Stimulated activated naive CD8-positive, alpha-beta T cell treated with anti-CD3 and anti-CD28 coated beads, Interleukin-15, Interleukin-2, amounts not matched to agents 100 ng/mL and 50 ng/mL, for 24 hours (primary cell): Measurements from ENCODE around the gene THADA.

Experiments
- H3K27ac Mint-ChIP-seq: one replicate; pipeline ENCODE4 v1.8.0; 2021; ENCODE audit warnings: mild to moderate bottlenecking, mixed read lengths
- H3K27me3 Mint-ChIP-seq: one replicate; pipeline ENCODE4 v1.8.0; 2021; ENCODE audit warnings: mixed read lengths
- H3K36me3 Mint-ChIP-seq: one replicate; pipeline ENCODE4 v1.8.0; 2021; ENCODE audit warnings: low read depth, mixed read lengths
- H3K4me1 Mint-ChIP-seq: one replicate; pipeline ENCODE4 v1.8.0; 2021; ENCODE audit warnings: low read depth, mixed read lengths
- H3K4me3 Mint-ChIP-seq: one replicate; pipeline ENCODE4 v1.8.0; 2021; ENCODE audit warnings: mild to moderate bottlenecking, mixed read lengths
- H3K9me3 Mint-ChIP-seq: one replicate; pipeline ENCODE4 v1.8.0; 2021; ENCODE audit warnings: mixed read lengths

Gene THADA

DNA sequence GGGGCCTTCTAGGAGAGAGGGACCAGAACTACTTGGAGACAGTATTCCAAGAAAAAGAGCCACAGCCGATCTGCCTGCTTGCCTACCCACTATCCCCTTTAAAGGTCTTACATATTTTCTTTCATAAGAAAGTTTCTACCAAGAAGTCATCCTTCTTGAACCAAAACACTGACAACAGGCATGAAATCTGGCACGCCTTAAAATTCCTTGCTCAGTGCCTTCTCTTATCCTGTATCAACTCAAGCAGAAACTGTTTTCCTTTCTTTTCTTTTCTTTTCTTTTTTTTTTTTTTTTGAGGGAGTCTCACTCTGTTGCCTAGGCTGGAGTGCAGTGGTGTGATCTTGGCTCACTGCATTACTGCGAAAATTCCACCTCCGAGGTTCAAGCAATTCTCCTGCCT, 321.1 kb downstream of the THADA start:
- H3K4me1 Mint-ChIP-seq: peaks cover 22% of the 10 kb centered on the region
- no peak overlapping the region for H3K4me3 Mint-ChIP-seq
- no peak overlapping the region for H3K27ac Mint-ChIP-seq
- no peaks in the 10 kb centered on the region for H3K27me3 Mint-ChIP-seq
- no peaks in the 10 kb centered on the region for H3K9me3 Mint-ChIP-seq
- H3K36me3 Mint-ChIP-seq: peaks cover 38% of the 10 kb centered on the region

DNA sequence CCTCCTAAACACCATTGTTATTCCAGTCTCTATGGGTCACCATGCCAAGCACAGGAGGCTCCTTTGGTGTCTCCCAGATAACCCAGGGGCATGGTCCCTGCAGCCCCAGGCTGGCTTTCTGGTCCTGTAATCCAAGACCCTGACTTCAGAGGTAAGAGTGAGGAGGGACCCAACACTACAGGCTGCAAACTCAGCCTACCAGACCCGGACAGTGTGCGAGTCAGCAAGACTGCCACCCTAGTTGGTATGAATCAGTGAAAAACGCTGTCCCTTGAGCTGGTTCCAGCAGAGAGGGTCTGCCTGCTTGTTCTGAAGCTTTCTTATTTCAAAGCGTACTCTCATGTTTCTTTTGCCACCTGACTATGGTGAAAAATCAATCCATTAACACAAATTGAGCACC, 321.8 kb downstream of the THADA start:
- Mint-ChIP-seq H3K36me3 (peaks cover 34% of the 10 kb centered on the region), H3K9me3 (no peaks in the 10 kb centered on the region), H3K27me3 (no peaks in the 10 kb centered on the region), H3K27ac (peak overlapping the region; percentile 72), H3K4me1 (peaks cover 24% of the 10 kb centered on the region), H3K4me3 (no peak overlapping the region)

DNA sequence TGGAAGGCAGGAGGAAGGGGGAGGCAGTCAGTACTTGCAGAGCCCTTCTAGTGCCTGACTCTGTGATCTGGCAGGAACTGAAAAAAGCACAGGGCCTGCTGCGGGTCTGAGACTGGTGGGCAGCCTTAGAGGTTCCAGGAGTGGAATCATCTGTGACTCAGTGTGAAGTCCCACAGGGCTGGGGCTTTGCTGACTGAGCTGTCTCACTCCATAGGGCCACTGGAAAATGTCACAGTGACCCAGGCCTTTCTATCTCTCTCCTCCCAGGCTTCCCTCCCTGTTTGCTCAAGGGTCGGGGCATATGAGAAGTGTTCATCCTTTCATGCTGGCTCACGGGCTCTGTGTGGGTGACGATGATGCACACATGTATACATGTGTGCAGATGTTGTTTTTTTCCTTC, 322.3 kb downstream of the THADA start:
- Mint-ChIP-seq H3K36me3 (peaks cover 29% of the 10 kb centered on the region), H3K9me3 (no peaks in the 10 kb centered on the region), H3K4me3 (no peak overlapping the region), H3K27ac (peak overlapping the region; percentile 72), H3K4me1 (peaks cover 24% of the 10 kb centered on the region), H3K27me3 (no peaks in the 10 kb centered on the region)

DNA sequence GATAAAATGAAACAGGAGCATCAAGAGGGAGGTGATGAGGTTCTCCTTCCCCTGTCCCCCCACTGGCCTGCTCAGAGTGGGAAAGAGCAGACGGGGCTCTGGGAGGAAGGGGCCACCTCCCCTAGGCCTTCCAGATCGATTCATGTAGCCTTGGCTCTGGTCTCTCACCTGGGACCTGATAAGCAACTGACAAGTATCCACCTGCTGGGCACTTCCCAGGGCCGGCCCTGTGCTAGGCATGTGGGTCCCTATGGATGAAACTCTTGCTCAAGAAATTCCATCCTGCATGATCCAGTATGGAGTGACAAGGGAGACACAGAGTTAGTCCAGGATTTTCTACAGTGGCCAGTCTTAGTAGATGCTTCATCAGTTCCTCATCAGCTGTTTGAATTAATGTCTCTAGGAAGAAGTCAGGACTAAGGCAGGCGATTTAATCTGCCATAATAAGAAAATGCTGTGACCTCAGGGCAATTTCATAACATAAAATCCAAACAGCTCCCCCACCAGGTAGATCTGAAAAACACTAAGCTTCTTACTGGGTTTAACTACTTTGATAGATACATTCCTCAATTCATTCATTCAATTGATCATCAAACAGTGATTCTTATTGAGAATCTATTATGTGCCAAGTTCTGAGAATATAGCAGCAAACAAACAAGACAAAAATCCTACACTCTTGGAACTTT, 324.8 kb downstream of the THADA start:
- H3K27ac Mint-ChIP-seq: no peak overlapping the region
- H3K9me3 Mint-ChIP-seq: no peaks in the 10 kb centered on the region
- peaks cover 26% of the 10 kb centered on the region for H3K36me3 Mint-ChIP-seq
- H3K4me3 Mint-ChIP-seq: no peak overlapping the region
- peaks cover 24% of the 10 kb centered on the region for H3K4me1 Mint-ChIP-seq
- no peaks in the 10 kb centered on the region for H3K27me3 Mint-ChIP-seq

DNA sequence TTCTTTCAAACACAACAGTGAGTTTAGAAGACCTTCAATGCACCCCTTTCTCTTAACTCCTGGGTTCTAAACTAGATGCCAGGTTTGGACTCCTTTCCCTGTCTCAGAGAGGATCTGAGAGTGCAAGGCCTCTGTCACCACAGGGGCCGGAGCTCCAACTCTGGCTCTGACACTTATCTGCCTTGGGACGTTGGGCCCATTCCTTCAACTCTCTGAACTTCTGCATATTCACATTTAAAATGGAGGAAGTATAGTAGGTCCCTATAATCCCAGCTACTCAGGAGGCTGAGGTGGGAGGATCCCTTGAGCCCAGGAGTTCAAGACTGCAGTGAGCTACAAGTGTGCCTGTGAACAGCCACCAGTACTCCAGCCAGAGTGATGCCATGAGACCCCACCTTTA, 325.4 kb downstream of the THADA start:
- Mint-ChIP-seq H3K4me1 (peaks cover 24% of the 10 kb centered on the region), H3K9me3 (no peaks in the 10 kb centered on the region), H3K27ac (peak overlapping the region; percentile 63), H3K4me3 (no peak overlapping the region), H3K27me3 (no peaks in the 10 kb centered on the region), H3K36me3 (peaks cover 26% of the 10 kb centered on the region)

DNA sequence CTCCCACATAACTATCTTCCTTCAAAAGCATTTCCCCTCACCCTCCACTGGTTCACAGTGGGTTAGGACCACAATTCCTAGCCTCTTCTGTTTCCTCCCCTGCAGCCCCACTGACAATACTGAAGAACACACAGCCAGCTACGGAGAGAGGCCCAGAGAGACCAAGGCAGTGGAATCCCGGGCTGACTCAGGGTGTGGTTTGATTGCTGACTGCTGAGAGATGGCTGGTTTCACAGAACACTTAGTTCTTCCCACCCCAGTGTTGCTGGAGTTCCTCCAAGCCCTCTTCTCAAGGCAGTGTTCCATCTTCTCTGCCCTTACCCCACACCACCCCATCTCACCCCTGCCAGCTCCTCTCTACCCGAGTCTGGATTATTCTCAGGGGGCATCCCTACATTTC, 326.1 kb downstream of the THADA start:
- peaks cover 24% of the 10 kb centered on the region for H3K4me1 Mint-ChIP-seq
- H3K36me3 Mint-ChIP-seq: peaks cover 26% of the 10 kb centered on the region
- no peak overlapping the region for H3K4me3 Mint-ChIP-seq
- H3K9me3 Mint-ChIP-seq: no peaks in the 10 kb centered on the region
- H3K27ac Mint-ChIP-seq: peak overlapping the region; percentile 60
- no peaks in the 10 kb centered on the region for H3K27me3 Mint-ChIP-seq

DNA sequence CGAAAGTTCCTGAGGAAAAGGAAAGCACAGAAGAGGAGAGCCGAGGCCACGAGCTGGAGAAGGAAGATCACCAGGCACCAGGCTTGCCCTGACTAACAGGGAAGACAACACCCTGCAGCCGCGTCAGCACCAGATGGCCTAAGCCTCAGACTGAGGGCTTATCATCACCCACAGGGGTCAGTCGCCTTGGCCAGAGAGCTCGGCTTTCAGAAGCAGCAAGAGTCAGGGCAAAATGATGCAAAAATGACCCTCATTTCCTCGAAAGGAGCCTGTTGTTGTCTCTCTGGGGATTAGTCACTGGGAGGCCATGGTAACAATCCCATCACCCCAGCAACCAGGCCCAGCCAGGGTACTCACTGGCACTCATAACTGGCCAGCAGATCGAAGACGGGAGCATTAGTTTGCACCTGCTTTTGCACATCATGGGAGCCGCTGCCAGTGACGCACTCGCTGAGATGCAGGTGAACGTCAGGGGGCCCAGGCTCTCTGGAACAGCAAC, 326.7 kb downstream of the THADA start:
- Mint-ChIP-seq H3K36me3 (peaks cover 22% of the 10 kb centered on the region), H3K4me3 (no peak overlapping the region), H3K9me3 (no peaks in the 10 kb centered on the region), H3K4me1 (peaks cover 21% of the 10 kb centered on the region), H3K27me3 (no peaks in the 10 kb centered on the region), H3K27ac (no peak overlapping the region)

DNA sequence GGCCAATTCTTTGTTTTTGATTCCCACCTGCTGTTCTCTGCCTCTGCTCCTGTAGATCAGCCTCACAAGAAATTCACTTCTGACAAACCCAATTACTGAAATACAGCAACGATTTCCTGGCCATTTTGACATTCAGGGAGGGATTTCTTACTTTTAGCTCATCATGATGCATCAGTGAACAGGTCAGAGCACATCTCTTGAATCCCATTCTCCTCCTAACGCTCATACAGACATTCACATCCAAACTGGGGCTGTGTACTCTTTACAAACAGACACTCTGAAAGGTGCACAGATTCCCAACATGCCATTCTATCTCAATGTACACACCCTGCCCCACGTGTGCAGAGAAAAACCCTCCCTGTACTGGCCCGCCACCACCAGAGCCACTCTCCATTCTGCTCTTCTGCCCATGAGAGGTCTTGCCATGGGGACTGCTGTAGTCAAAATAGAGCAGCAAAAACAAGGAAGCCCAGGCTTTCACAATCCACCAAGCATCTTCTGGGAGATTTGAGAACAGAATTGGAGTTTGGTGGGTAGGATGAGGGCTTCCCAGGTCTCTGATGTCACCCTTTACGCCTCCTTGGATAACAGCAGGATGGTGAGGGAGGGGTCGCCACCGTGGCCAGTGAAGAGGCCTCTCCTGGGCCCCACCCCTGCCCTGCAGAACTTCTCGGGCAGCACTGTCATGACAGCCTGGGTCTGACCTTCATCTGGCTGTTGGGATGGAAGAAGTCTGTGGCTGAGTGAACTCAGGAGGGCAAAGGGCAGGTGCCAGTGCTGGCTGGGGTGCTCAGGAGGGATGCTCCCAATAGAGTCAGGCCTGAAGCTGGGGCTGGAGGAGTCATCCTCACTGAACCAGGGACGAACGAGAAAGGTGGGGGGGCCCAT, 327.5 kb downstream of the THADA start:
- Mint-ChIP-seq H3K27ac (no peak overlapping the region), H3K36me3 (peaks cover 17% of the 10 kb centered on the region), H3K27me3 (no peaks in the 10 kb centered on the region), H3K4me1 (peaks cover 14% of the 10 kb centered on the region), H3K4me3 (no peak overlapping the region), H3K9me3 (no peaks in the 10 kb centered on the region)

DNA sequence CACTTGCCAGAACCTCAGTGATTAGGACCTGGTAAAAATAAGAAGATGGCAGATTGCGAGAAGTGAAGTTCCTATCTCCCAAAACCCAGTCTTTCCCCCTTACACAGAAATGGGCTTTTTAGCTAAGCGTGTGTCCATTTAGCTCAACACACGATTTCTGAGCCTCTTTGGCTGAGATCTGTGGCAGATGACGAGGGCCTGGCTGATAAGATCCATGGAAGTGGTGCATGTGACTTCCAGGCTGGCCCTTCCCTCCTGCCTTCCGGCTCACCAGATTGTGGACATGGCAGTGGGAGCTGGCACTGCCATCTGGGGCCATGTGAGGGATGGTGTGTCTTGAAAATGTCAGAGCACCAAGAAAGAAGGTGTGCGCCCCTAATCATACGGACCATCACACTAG, 328.5 kb downstream of the THADA start:
- Mint-ChIP-seq H3K27ac (no peak overlapping the region), H3K27me3 (no peaks in the 10 kb centered on the region), H3K9me3 (no peaks in the 10 kb centered on the region), H3K36me3 (peaks cover 22% of the 10 kb centered on the region), H3K4me3 (no peak overlapping the region), H3K4me1 (peaks cover 11% of the 10 kb centered on the region)

DNA sequence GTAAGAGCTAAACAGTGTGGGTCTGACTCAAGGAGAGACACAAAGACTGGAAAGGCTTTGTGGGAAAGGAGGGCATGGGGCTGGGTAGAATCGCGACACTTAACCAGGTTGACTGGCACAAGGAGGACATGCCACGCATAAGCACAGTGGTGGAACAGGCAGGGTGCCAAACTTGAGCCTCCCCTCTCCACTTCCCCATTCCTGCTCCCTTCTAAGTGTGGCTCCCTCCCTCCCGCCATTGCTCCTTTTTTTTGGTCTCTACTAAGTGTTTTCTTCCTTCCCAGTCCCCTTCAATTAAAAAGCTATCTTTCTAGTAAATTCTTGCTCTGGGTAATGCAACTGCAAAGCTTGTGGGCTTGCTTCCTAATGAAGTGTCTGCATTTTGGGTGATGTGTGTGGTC, 329.1 kb downstream of the THADA start:
- no peak overlapping the region for H3K4me3 Mint-ChIP-seq
- peaks cover 15% of the 10 kb centered on the region for H3K36me3 Mint-ChIP-seq
- H3K27me3 Mint-ChIP-seq: no peaks in the 10 kb centered on the region
- peaks cover 11% of the 10 kb centered on the region for H3K4me1 Mint-ChIP-seq
- H3K9me3 Mint-ChIP-seq: no peaks in the 10 kb centered on the region
- H3K27ac Mint-ChIP-seq: no peak overlapping the region

DNA sequence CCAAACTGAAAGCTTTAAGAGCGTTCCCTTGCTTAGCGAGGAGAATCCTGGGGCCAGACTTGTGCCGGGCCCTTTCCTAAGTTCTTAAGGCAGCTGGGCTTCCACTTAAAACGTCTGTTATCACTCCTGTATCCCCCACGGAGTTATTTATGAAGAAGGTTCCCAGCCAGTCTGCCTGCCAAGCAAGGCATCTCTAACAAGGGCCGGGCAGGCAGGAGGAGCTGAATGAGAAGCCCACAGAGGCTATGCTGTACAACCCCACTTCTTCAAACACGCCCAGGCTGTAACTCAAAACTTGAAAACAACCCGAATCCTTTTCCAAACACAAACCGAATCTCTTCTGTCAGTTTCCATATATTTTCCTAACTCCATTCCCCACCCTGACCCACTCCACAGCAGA, 330.4 kb downstream of the THADA start:
- Mint-ChIP-seq H3K4me1 (peaks cover 9% of the 10 kb centered on the region), H3K36me3 (peaks cover 10% of the 10 kb centered on the region), H3K27ac (no peak overlapping the region)

DNA sequence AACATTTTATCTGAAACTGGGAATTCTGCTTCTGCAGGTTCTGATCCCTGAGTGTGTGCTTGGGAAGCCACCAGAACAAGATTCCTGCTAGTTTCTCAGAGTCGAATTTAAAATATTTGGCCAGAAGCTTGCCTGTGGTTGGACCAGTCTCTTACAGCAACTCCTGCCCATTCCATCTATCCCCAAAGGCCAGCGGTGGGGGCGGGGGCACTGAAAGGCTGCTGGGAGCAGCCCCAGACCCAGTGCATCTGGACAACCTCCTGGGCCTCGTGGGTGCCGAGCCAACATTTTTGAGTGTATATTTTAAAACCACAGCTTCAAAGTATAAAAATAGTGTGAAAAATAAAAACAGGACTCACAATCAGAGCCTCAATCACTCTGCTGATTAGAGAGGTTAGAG, 330.8 kb downstream of the THADA start:
- H3K36me3 Mint-ChIP-seq: peaks cover 10% of the 10 kb centered on the region
- peaks cover 5% of the 10 kb centered on the region for H3K4me1 Mint-ChIP-seq
- H3K27me3 Mint-ChIP-seq: no peaks in the 10 kb centered on the region
- H3K27ac Mint-ChIP-seq: no peak overlapping the region
- no peak overlapping the region for H3K4me3 Mint-ChIP-seq
- no peaks in the 10 kb centered on the region for H3K9me3 Mint-ChIP-seq

More for the DNA sequence above, 330.4 kb downstream of the THADA start:
- Mint-ChIP-seq H3K9me3 (no peaks in the 10 kb centered on the region), H3K27me3 (no peaks in the 10 kb centered on the region), H3K4me3 (no peak overlapping the region)

DNA sequence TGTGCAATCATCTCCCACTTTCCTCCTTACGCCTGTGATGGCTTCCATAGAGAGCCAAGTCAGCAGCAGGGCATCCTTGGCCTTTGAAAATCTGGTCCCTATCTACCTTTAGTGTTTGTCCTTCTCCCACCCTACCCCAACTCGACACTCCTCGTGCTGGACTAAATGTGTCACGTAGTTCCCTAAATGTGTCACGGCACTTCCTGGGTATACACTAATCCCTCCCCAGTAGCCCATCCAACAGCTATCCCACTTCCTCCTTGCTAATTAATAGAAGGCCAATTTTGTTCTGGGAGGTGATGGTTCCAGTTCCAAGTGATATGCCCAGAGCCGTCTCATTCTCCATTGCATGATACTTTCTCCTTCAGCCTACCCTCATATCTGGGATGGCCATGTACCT, 332.9 kb downstream of the THADA start:
- no peak overlapping the region for H3K27ac Mint-ChIP-seq
- no peak overlapping the region for H3K4me3 Mint-ChIP-seq
- H3K9me3 Mint-ChIP-seq: no peaks in the 10 kb centered on the region
- H3K36me3 Mint-ChIP-seq: peaks cover 10% of the 10 kb centered on the region
- H3K27me3 Mint-ChIP-seq: no peaks in the 10 kb centered on the region
- H3K4me1 Mint-ChIP-seq: no peaks in the 10 kb centered on the region

DNA sequence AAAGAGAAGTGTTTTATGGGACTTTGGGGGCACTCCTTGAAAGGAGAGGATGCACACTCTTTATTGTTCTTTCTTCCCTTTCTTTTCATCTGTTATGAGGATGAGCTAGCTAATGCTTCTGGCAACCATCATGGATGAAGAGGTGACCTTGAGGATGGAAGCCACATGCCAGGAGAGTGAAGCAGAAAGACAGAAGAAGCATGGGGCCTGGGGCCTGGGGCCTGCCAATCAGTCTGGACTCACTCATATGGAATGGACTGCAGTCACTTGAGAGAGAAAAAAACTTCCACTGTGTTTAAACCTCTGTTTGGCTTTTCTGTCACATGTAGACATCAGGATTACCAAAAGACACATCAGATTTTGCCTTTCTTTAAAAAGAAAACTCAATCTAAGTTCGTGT, 333.6 kb downstream of the THADA start:
- no peak overlapping the region for H3K27ac Mint-ChIP-seq
- H3K4me3 Mint-ChIP-seq: no peak overlapping the region
- no peaks in the 10 kb centered on the region for H3K4me1 Mint-ChIP-seq
- no peaks in the 10 kb centered on the region for H3K9me3 Mint-ChIP-seq
- no peaks in the 10 kb centered on the region for H3K27me3 Mint-ChIP-seq
- peaks cover 10% of the 10 kb centered on the region for H3K36me3 Mint-ChIP-seq

DNA sequence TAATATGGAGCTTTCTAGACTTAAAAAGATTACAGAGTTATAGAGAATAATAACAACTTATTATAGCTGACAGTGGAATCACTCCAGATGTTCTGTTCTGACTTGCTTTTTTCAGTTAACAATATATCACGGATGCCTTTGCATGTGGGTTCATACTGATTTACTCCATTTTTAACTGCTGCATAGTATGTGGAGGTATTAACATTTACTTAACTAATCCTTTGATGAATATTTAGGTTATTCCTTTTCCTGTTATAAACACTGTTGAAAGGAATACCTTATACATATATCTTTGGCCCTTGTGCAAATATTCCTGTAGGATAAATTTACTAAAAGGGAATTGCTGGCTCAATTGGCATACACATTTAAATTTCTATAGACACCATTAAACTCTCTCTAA, 336.3 kb downstream of the THADA start:
- no peaks in the 10 kb centered on the region for H3K4me1 Mint-ChIP-seq
- no peaks in the 10 kb centered on the region for H3K9me3 Mint-ChIP-seq
- H3K27me3 Mint-ChIP-seq: no peaks in the 10 kb centered on the region
- peaks cover 7% of the 10 kb centered on the region for H3K36me3 Mint-ChIP-seq
- H3K27ac Mint-ChIP-seq: no peak overlapping the region
- H3K4me3 Mint-ChIP-seq: no peak overlapping the region
